GM12878 (cell line): Measurements from ENCODE around the gene TERF2IP. TPM values are rescaled to one million over a fixed set of nuclear protein-coding genes. Genes with fewer than 3 reads are reported as not detected.

ENCODE experiments used
- BCLAF1 ChIP-seq: fragments of 450-650 bp; IDR thresholded peaks from 2 replicates; pipeline ENCODE4 v1.6.1; 2017; ENCODE audit warnings: antibody characterized with exemption, mild to moderate bottlenecking, moderate library complexity
- CUX1 ChIP-seq: IDR thresholded peaks from 2 replicates; pipeline ENCODE4 v1.6.1; 2012; ENCODE audit warnings: improper control_type of control experiment, low read depth, low read length; ENCODE audit not compliant: insufficient replicate concordance
- ETV6 ChIP-seq, 2 experiments: fragments of 450-650 bp in 1 of 2; IDR thresholded peaks in 1 of 2; conservative IDR thresholded peaks in 1 of 2; 2 replicates each; pipeline ENCODE4 v1.6.1; 2014; ENCODE audit warnings: antibody characterized with exemption in 1 of 2, borderline replicate concordance in 1 of 2, low read depth in 1 of 2, mild to moderate bottlenecking in 1 of 2, moderate library complexity in 1 of 2
- IRF3 ChIP-seq: fragments of 450-650 bp; IDR thresholded peaks from 2 replicates; pipeline ENCODE4 v1.6.1; 2014; ENCODE audit warnings: mild to moderate bottlenecking
- PRDM15 ChIP-seq: fragments of 450-650 bp; formaldehyde crosslinking; IDR thresholded peaks from 2 replicates; pipeline ENCODE4 v1.4.0; 2020; ENCODE audit warnings: mild to moderate bottlenecking, moderate library complexity
- ZNF384 ChIP-seq: IDR thresholded peaks from 2 replicates; pipeline ENCODE4 v1.6.1; 2012; ENCODE audit warnings: low read depth, mild to moderate bottlenecking, low read length, improper control_type of control experiment, borderline replicate concordance
- polyA plus RNA-seq, 11 experiments: library from polyadenylated mRNA; depleted of rRNA in 4 of 11; unstranded in 6 of 11; stranded (reverse) in 5 of 11; fragments of >200 nt; fragmentation: Nextera tagmentation in 4 of 11; fragmentation: Illumina TruSeq in 1 of 11; extraction: Ambion mirVana in 4 of 11; extraction: Trizol in 1 of 11; gene quantifications; 1 replicate in 1 of 11; 2 replicates in 10 of 11; pipeline versions ENCODE4 v1.2.1 to v1.2.3, GENCODE V29; 2011 to 2016; ENCODE audit warnings: inconsistent platforms in 2 of 11, missing spikeins in 2 of 11, low read depth in 1 of 11
- total RNA-seq, 4 experiments: library from RNA; depleted of rRNA in 3 of 4; stranded (reverse); fragments of >200 nt in 3 of 4; fragmentation: Illumina TruSeq in 1 of 4; extraction: Trizol in 1 of 4; gene quantifications; 2 replicates each; pipeline versions ENCODE4 v1.2.1 to v1.2.3, GENCODE V29; 2013 to 2021

Gene TERF2IP
- total and polyA plus RNA-seq, 10 of the 15 experiments (the other 5 are each of a cell fraction or from before 2014, with no cell fraction given), result 19.6 to 93.1 (median 54.4) TPM

- TF ChIP-seq CUX1, result no peak
- TF ChIP-seq IRF3, result no peak
- TF ChIP-seq PRDM15 (CRISPR knock-in tag), result no peak
- TF ChIP-seq BCLAF1, result no peak
- TF ChIP-seq ETV6 (conservative IDR thresholded peaks at IDR 0.05 in 1 of 2, IDR thresholded peaks at IDR 0.05 in 1 of 2; ENCODE audit: borderline replicate concordance in 1 of 2, low read depth in 1 of 2), result no peak
- TF ChIP-seq ZNF384, result no peak
Measured at GRCh38 chr16:75622761-75623605, 24.6 kb upstream of the TERF2IP start, which contains the start of gene ADAT1 (continued).
